CD8-positive, alpha-beta memory T cell (primary cell): ENCODE results near the gene TNFRSF18. TPM values are rescaled to one million over a fixed set of nuclear protein-coding genes. Genes with fewer than 3 reads are reported as not detected.
A peak's percentile ranks its signal among the peaks of the same experiment; 100 is the strongest.
"Not testable (repeated sequence)": the region's sequence is repeated elsewhere in the genome, so short reads cannot be mapped to it uniquely, and the experiment has no call there.

Experiments used
- CTCF ChIA-PET: fragments of 350-600 bp; sonication (Branson Sonifier 250); formaldehyde crosslinking; loops from one replicate; lab custom pipeline; 2021; ENCODE audit warnings: antibody characterized with exemption; lab: Charles Lee
- POLR2A ChIA-PET: fragments of 350-600 bp; sonication (Branson Sonifier 250); formaldehyde crosslinking; loops from one replicate; lab custom pipeline; 2021; ENCODE audit warnings: antibody characterized with exemption; lab: Charles Lee
- DNase-seq, 5 donors: peaks; one replicate each; pipeline versions ENCODE4 v3.0.0 to v3.0.0-alpha.2; 2020 to 2022; ENCODE audit warnings: mixed read lengths in 1 of 5
- H3K27ac ChIP-seq: one replicate; pipeline ENCODE4 v1.7.0; 2013; ENCODE audit warnings: low read depth, mild to moderate bottlenecking, low read length, moderate library complexity
- H3K27me3 ChIP-seq: 2 replicates; pipeline ENCODE4 v1.7.0; 2013; ENCODE audit warnings: low read length, mild to moderate bottlenecking; ENCODE audit not compliant: insufficient read depth, poor library complexity, severe bottlenecking
- H3K36me3 ChIP-seq: 2 replicates; pipeline ENCODE4 v1.7.0; 2013; ENCODE audit warnings: mild to moderate bottlenecking, low read length, moderate library complexity; ENCODE audit not compliant: insufficient read depth
- H3K4me1 ChIP-seq: 2 replicates; pipeline ENCODE4 v1.7.0; 2013; ENCODE audit warnings: mild to moderate bottlenecking, low read length, moderate library complexity; ENCODE audit not compliant: insufficient read depth
- H3K4me3 ChIP-seq: 2 replicates; pipeline ENCODE4 v1.7.0; 2013; ENCODE audit warnings: mild to moderate bottlenecking, low read length
- H3K9me3 ChIP-seq: 2 replicates; pipeline ENCODE4 v1.7.0; 2013; ENCODE audit warnings: mild to moderate bottlenecking, low read length
- H3K27ac Mint-ChIP-seq, 8 donors: one replicate each; pipeline ENCODE4 v1.8.0; 2020 to 2021; ENCODE audit warnings: mixed read lengths in 8 of 8, mild to moderate bottlenecking in 6 of 8, inconsistent platforms in 3 of 8, moderate library complexity in 3 of 8
- H3K27me3 Mint-ChIP-seq, 2 donors: one replicate each; pipeline ENCODE4 v1.8.0; 2020 to 2021; ENCODE audit warnings: mixed read lengths in 2 of 2, mild to moderate bottlenecking in 1 of 2, moderate library complexity in 1 of 2
- H3K36me3 Mint-ChIP-seq, 3 donors: one replicate each; pipeline ENCODE4 v1.8.0; 2020 to 2021; ENCODE audit warnings: mixed read lengths in 3 of 3, inconsistent platforms in 1 of 3, mild to moderate bottlenecking in 1 of 3
- H3K4me1 Mint-ChIP-seq, 3 donors: one replicate each; pipeline ENCODE4 v1.8.0; 2020 to 2021; ENCODE audit warnings: mixed read lengths in 3 of 3, inconsistent platforms in 1 of 3, mild to moderate bottlenecking in 1 of 3
- H3K4me3 Mint-ChIP-seq, 7 donors: one replicate each; pipeline ENCODE4 v1.8.0; 2020 to 2021; ENCODE audit warnings: mixed read lengths in 7 of 7, mild to moderate bottlenecking in 6 of 7, moderate library complexity in 4 of 7, inconsistent platforms in 2 of 7
- H3K9me3 Mint-ChIP-seq, 5 donors: one replicate each; pipeline ENCODE4 v1.8.0; 2020 to 2022; ENCODE audit warnings: mixed read lengths in 5 of 5, mild to moderate bottlenecking in 3 of 5, moderate library complexity in 2 of 5, inconsistent platforms in 1 of 5
- polyA plus RNA-seq: library from polyadenylated mRNA; unstranded; fragments of 300-500 nt; fragmentation: Illumina TruSeq; gene quantifications from one replicate; pipeline ENCODE4 v1.2.3, GENCODE V29; 2021
- total RNA-seq, 2 experiments: library from RNA; stranded (reverse); gene quantifications; one replicate each; pipeline ENCODE4 v1.2.3, GENCODE V29; 2021

TNFRSF18 gene
- total and polyA plus RNA-seq, 3 experiments from 2014 or later, result 2.0 to 97.1 (median 91.0) TPM

DNA sequence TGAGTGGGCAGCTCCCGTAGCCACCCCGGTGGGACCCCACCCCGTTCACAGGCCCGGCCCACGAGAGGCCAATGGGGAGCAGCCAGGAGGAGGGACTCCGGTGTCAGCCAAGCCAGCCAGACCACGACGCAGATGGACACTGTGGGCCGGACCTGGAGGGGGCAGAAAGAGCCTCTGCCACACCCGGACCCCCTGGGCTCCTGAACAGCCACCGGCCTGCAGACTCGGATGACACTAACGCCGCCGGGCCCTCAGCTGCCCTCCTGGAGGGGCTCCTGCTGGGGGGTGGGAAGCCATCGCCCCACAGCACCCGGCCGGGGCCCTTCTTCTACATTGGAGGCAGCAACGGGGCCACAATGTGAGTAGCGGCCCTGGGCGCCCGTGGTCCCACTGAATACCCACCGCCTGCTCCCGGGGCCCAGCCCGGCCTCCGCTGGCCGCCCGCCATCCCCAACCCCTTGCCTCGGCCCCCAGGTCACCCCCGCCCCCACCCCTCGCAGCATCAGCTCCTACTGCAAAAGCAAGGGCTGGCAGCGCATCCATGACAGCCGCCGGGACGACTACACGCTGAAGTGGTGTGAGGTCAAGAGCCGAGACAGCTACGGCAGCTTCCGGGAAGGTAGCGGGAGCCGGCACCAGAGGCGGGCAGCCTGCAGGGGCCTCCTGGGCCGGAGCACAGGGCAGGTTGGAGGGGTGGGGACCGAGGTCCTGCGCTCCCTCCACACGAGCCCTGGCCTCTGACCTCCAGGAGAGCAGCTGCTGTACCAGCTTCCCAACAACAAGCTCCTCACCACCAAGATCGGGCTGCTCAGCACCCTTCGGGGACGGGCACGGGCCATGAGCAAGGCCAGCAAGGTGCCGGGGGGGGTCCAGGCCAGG lies 26.2 kb downstream of the TNFRSF18 start:
- no peaks in the 10 kb centered on the region for H3K36me3 ChIP-seq
- POLR2A ChIA-PET, result no interaction called here
- H3K4me3 Mint-ChIP-seq, result no peak overlapping the region
- H3K4me1 ChIP-seq, result no peaks in the 10 kb centered on the region
- H3K4me1 Mint-ChIP-seq, result peaks cover 0 to 4% (median 0%) of the 10 kb centered on the region in 3 donors
- H3K27ac Mint-ChIP-seq, result no peak overlapping the region
- CTCF ChIA-PET, result interaction anchor here (0.9 kb wide), 1 partner anchor 58 kb away, joined by 3 read pairs; no protein-coding TSS in a partner anchor
- H3K36me3 Mint-ChIP-seq, result no peaks in the 10 kb centered on the region
- peaks cover 3% of the 10 kb centered on the region for H3K27me3 ChIP-seq
- no peak overlapping the region for H3K27ac ChIP-seq
- H3K27me3 Mint-ChIP-seq, result peaks cover 7 to 11% of the 10 kb centered on the region in 2 donors
- H3K9me3 ChIP-seq, result no peaks in the 10 kb centered on the region
- H3K4me3 ChIP-seq, result no peak overlapping the region
- peak in 3 of 5 donors; percentile 0 to 43 (median 0) for DNase-seq
- H3K9me3 Mint-ChIP-seq, result no peaks in the 10 kb centered on the region

DNA sequence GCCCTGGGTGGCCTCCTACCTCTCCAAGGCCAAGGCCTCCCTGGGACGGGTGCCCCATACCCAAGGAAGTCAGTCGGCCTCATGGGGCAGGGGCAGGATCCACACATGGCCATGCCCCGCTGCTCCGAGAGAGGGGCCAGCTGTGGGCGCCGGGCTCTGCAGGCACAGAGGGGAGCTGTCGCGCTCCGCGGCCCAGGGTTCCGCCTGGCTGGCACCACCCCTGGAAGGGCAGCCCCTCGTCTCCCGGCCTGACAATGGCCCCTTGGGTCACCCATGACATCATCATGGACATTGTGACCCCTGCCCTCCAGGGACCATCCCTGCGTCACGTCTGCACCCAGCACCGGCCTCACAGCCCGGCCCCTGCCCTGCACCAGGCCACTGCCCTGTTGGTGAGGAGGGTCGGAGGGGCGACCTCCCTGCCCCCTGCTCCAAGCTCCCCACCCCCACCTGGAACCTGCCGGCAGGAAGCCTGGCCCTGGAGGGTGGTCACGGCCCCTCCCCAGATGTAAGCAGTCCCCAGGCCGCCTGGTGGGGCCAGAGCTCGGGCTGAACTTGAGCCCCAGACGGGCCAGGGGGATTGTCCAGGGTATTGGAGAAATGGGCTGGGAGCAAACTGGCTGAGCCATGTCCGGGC lies 26.9 kb downstream of the TNFRSF18 start:
- H3K36me3 ChIP-seq, result no peaks in the 10 kb centered on the region
- H3K4me1 ChIP-seq, result peaks cover 1% of the 10 kb centered on the region
- peak in 3 of 5 donors; percentile 0 to 42 (median 0) for DNase-seq
- Mint-ChIP-seq H3K27me3 (peaks cover 7 to 11% of the 10 kb centered on the region in 2 donors), H3K36me3 (no peaks in the 10 kb centered on the region), H3K27ac (no peak overlapping the region), H3K4me3 (no peak overlapping the region), H3K9me3 (no peaks in the 10 kb centered on the region), H3K4me1 (peaks cover 0 to 4% (median 1%) of the 10 kb centered on the region in 3 donors)
- peaks cover 3% of the 10 kb centered on the region for H3K27me3 ChIP-seq
- CTCF ChIA-PET, result no interaction called here
- no peak overlapping the region for H3K27ac ChIP-seq
- no peaks in the 10 kb centered on the region for H3K9me3 ChIP-seq
- H3K4me3 ChIP-seq, result no peak overlapping the region
- POLR2A ChIA-PET, result no interaction called here

GRCh38 chr1:1178794-1179331 lies 27.5 kb downstream of the TNFRSF18 start:
- H3K4me3 Mint-ChIP-seq, result no peak overlapping the region
- no peak overlapping the region for H3K27ac ChIP-seq
- H3K4me1 Mint-ChIP-seq, result peaks cover 0 to 5% (median 4%) of the 10 kb centered on the region in 3 donors
- H3K36me3 ChIP-seq, result no peaks in the 10 kb centered on the region
- no peaks in the 10 kb centered on the region for H3K9me3 ChIP-seq
- H3K36me3 Mint-ChIP-seq, result no peaks in the 10 kb centered on the region
- ChIA-PET POLR2A (no interaction called here), CTCF (no interaction called here)
- no peak overlapping the region for H3K27ac Mint-ChIP-seq
- H3K4me1 ChIP-seq, result peaks cover 3% of the 10 kb centered on the region
- peak in 1 of 5 donors; percentile 41 for DNase-seq
- no peaks in the 10 kb centered on the region for H3K9me3 Mint-ChIP-seq
- H3K4me3 ChIP-seq, result no peak overlapping the region
- H3K27me3 ChIP-seq, result peaks cover 3% of the 10 kb centered on the region
- peaks cover 7 to 11% of the 10 kb centered on the region in 2 donors for H3K27me3 Mint-ChIP-seq

- H3K27ac ChIP-seq, result no peak overlapping the region
- peaks cover 0 to 12% (median 4%) of the 10 kb centered on the region in 3 donors for H3K4me1 Mint-ChIP-seq
- CTCF ChIA-PET, result no interaction called here
- no peaks in the 10 kb centered on the region for H3K36me3 Mint-ChIP-seq
- no peaks in the 10 kb centered on the region for H3K9me3 ChIP-seq
- H3K4me3 ChIP-seq, result no peak overlapping the region
- no peaks in the 10 kb centered on the region for H3K36me3 ChIP-seq
- peaks cover 10% of the 10 kb centered on the region for H3K4me1 ChIP-seq
- peak overlapping the region in 1 of 8 donors; percentile 54 for H3K27ac Mint-ChIP-seq
- peaks cover 3% of the 10 kb centered on the region for H3K27me3 ChIP-seq
- H3K27me3 Mint-ChIP-seq, result peaks cover 7 to 11% of the 10 kb centered on the region in 2 donors
- DNase-seq, result no peak
- H3K9me3 Mint-ChIP-seq, result no peaks in the 10 kb centered on the region
- POLR2A ChIA-PET, result no interaction called here
- no peak overlapping the region for H3K4me3 Mint-ChIP-seq
Measured at GRCh38 chr1:1177452-1178206, 28.8 kb downstream of the TNFRSF18 start.

DNA sequence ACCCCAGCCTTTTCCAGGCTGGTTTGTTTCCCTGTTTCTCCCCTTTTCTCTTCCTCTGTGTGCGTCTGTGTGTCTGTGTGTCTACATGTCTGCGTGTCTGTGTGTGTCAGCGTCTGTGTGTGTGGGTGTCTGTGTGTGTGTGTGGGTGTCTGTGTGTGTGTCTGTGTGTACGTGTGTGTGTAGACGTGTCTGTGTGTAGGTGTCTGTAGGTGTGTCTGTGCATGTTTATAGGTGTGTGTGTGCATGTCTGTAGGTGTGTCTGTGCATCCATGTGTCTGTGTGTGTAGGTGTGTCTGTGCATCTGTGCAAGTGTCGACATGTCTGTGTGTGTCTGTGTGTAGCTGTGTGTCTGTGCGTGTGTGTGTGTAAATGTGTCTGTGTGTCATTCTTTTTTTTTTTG lies 29.5 kb downstream of the TNFRSF18 start:
- Mint-ChIP-seq H3K9me3 (no peaks in the 10 kb centered on the region), H3K27me3 (peaks cover 8 to 16% of the 10 kb centered on the region in 2 donors), H3K4me1 (peaks cover 3 to 17% (median 9%) of the 10 kb centered on the region in 3 donors), H3K4me3 (peak overlapping the region in 1 of 7 donors; percentile 7), H3K27ac (no peak overlapping the region), H3K36me3 (no peaks in the 10 kb centered on the region)
- no peaks in the 10 kb centered on the region for H3K9me3 ChIP-seq
- H3K27me3 ChIP-seq, result no peaks in the 10 kb centered on the region
- POLR2A ChIA-PET, result no interaction called here
- H3K4me1 ChIP-seq, result peaks cover 15% of the 10 kb centered on the region
- DNase-seq, result no peak
- no peaks in the 10 kb centered on the region for H3K36me3 ChIP-seq
- H3K27ac ChIP-seq, result no peak overlapping the region
- H3K4me3 ChIP-seq, result no peak overlapping the region
- CTCF ChIA-PET, result no interaction called here

GRCh38 chr1:1176063-1176761 lies 30.2 kb downstream of the TNFRSF18 start:
- Mint-ChIP-seq H3K27me3 (peaks cover 8 to 11% of the 10 kb centered on the region in 2 donors), H3K4me1 (peaks cover 3 to 19% (median 9%) of the 10 kb centered on the region in 3 donors)
- H3K27ac Mint-ChIP-seq, H3K4me3 Mint-ChIP-seq, H3K36me3 Mint-ChIP-seq, H3K27ac ChIP-seq, H3K4me3 ChIP-seq, H3K27me3 ChIP-seq, H3K9me3 ChIP-seq, POLR2A ChIA-PET, H3K36me3 ChIP-seq, H3K9me3 Mint-ChIP-seq, DNase-seq, CTCF ChIA-PET: not testable (repeated sequence)
- peaks cover 15% of the 10 kb centered on the region for H3K4me1 ChIP-seq

DNA sequence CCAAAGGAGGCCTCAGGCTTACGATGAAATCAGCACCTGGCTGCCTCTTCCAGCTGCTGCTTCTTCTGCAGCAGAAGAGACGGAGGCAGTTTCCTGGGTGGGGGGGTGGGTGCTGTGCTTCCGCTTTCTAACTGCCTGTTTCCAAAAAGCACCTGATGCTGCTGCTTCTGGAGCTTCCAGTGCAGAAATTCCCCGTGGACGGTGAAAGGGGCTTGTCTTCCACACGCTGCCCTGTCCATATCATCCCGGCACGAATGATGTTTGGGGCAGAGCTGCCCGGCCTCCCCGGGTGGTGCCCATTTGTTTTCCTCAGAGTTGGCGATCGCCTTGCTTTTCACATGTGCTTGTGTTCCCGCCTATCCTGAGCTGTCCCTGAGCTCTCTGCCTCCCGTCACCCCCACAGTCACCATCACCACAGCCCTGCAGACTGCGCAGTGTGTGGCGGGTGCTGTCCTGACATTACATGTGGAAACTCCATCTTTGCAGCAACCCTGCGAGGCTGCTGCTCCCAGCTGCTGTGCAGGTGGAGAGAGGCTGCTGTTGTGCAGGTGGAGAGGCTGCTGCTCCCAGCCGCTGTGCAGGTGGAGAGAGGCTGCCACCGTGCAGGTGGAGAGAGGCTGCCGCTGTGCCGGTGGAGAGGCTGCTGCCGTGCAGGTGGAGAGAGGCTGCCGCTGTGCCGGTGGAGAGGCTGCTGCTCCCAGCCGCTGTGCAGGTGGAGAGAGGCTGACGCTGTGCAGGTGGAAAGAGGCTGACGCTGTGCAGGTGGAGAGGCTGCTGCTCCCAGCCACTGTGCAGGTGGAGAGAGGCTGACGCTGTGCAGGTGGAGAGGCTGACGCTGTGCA lies 30.9 kb downstream of the TNFRSF18 start:
- Mint-ChIP-seq H3K36me3 (no peaks in the 10 kb centered on the region), H3K27ac (no peak overlapping the region), H3K4me3 (no peak overlapping the region), H3K9me3 (no peaks in the 10 kb centered on the region), H3K27me3 (peaks cover 8 to 9% of the 10 kb centered on the region in 2 donors), H3K4me1 (peaks cover 3 to 19% (median 9%) of the 10 kb centered on the region in 3 donors)
- no peak for DNase-seq
- CTCF ChIA-PET, result no interaction called here
- POLR2A ChIA-PET, result no interaction called here
- Histone ChIP-seq H3K27ac (no peak overlapping the region), H3K36me3 (no peaks in the 10 kb centered on the region), H3K4me3 (no peak overlapping the region), H3K27me3 (no peaks in the 10 kb centered on the region), H3K4me1 (peaks cover 15% of the 10 kb centered on the region), H3K9me3 (no peaks in the 10 kb centered on the region)
